Measurements from ENCODE around the gene FLNB. TPM values are rescaled to one million over a fixed set of nuclear protein-coding genes. Genes with fewer than 3 reads are reported as not detected.

The FLNB gene
- total RNA-seq, 4 donors from 2014 or later, result 282 to 707 (median 563) TPM

- H3K36me3 ChIP-seq, result no peaks in the 10 kb centered on the region
- no peaks in the 10 kb centered on the region for H3K9me3 ChIP-seq
- WGBS, 2 donors (ENCODE audit: low coverage in 1 of 2), result 77 to 86% methylated on average over 1 to 5 of the region's 5 CpGs
- no peaks in the 10 kb centered on the region for H3K27me3 ChIP-seq
- DNase-seq, result no peak
- peaks cover 13 to 69% (median 54%) of the 10 kb centered on the region in 4 donors for H3K4me1 ChIP-seq
- peak overlapping the region; percentile 46 to 89 (median 65) for H3K27ac ChIP-seq
- intact Hi-C loops (cut with DNase I; ENCODE audit: low total_unique reads), result no loop called here
- in situ Hi-C loops (cut with MboI; ENCODE audit: low pct_ligation_motif_present in 1 of 4, low pct_unique_long_range_greater_than_20kb in 1 of 4, low sequenced_read_pairs in 3 of 4), result no loop called here
- no peak overlapping the region for H3K4me3 ChIP-seq
- no peak for TF ChIP-seq POLR2A (IDR thresholded peaks at IDR 0.05)
These were observed 17.2 kb downstream of the FLNB start for GRCh38 chr3:58025406-58025805.

GRCh38 chr3:58025837-58026569 lies 17.8 kb downstream of the FLNB start:
- Histone ChIP-seq H3K4me1 (peaks cover 10 to 63% (median 48%) of the 10 kb centered on the region in 4 donors), H3K36me3 (no peaks in the 10 kb centered on the region), H3K9me3 (no peaks in the 10 kb centered on the region), H3K27me3 (no peaks in the 10 kb centered on the region), H3K4me3 (no peak overlapping the region), H3K27ac (peak overlapping the region; percentile 46 to 89 (median 65))
- 35 to 40% methylated on average over 4 to 12 of the region's 12 CpGs for WGBS, 2 donors (ENCODE audit: low coverage in 1 of 2)
- TF ChIP-seq POLR2AphosphoS5 (IDR thresholded peaks at IDR 0.05) (no peak), POLR2A (IDR thresholded peaks at IDR 0.05) (no peak), EP300 (IDR thresholded peaks at IDR 0.05; ENCODE audit: low read depth) (no peak), CTCF (IDR thresholded peaks at IDR 0.05) (no peak)
- intact Hi-C loops (cut with DNase I; ENCODE audit: low total_unique reads), result no loop called here
- in situ Hi-C loops (cut with MboI; ENCODE audit: low pct_ligation_motif_present in 1 of 4, low pct_unique_long_range_greater_than_20kb in 1 of 4, low sequenced_read_pairs in 3 of 4), result no loop called here
- DNase-seq, result no peak

GRCh38 chr3:58026598-58026997 lies 18.4 kb downstream of the FLNB start:
- DNase-seq, result no peak
- H3K4me3 ChIP-seq, result no peak overlapping the region
- H3K27ac ChIP-seq, result peak overlapping the region; percentile 46 to 89 (median 65)
- no peaks in the 10 kb centered on the region for H3K9me3 ChIP-seq
- no peaks in the 10 kb centered on the region for H3K27me3 ChIP-seq
- intact Hi-C loops (cut with DNase I; ENCODE audit: low total_unique reads), result no loop called here
- 73 to 80% methylated on average over 3 to 7 of the region's 7 CpGs for WGBS, 2 donors (ENCODE audit: low coverage in 1 of 2)
- no peaks in the 10 kb centered on the region for H3K36me3 ChIP-seq
- TF ChIP-seq EP300 (IDR thresholded peaks at IDR 0.05; ENCODE audit: low read depth) (no peak), CTCF (IDR thresholded peaks at IDR 0.05) (no peak), POLR2AphosphoS5 (IDR thresholded peaks at IDR 0.05) (no peak), POLR2A (IDR thresholded peaks at IDR 0.05) (no peak)
- in situ Hi-C loops (cut with MboI; ENCODE audit: low pct_ligation_motif_present in 1 of 4, low pct_unique_long_range_greater_than_20kb in 1 of 4, low sequenced_read_pairs in 3 of 4), result no loop called here
- peaks cover 4 to 58% (median 42%) of the 10 kb centered on the region in 4 donors for H3K4me1 ChIP-seq

- TF ChIP-seq POLR2AphosphoS5 (IDR thresholded peaks at IDR 0.05) (no peak), POLR2A (IDR thresholded peaks at IDR 0.05) (no peak), CTCF (IDR thresholded peaks at IDR 0.05) (no peak), EP300 (IDR thresholded peaks at IDR 0.05; ENCODE audit: low read depth) (no peak)
- no peak for DNase-seq
- H3K4me3 ChIP-seq, result no peak overlapping the region
- H3K9me3 ChIP-seq, result no peaks in the 10 kb centered on the region
- no peaks in the 10 kb centered on the region for H3K36me3 ChIP-seq
- H3K27me3 ChIP-seq, result no peaks in the 10 kb centered on the region
- H3K27ac ChIP-seq, result peak overlapping the region; percentile 46 to 89 (median 65)
- in situ Hi-C loops (cut with MboI; ENCODE audit: low pct_ligation_motif_present in 1 of 4, low pct_unique_long_range_greater_than_20kb in 1 of 4, low sequenced_read_pairs in 3 of 4) (no loop called here), intact Hi-C loops (cut with DNase I; ENCODE audit: low total_unique reads) (no loop called here)
- H3K4me1 ChIP-seq, result peaks cover 4 to 58% (median 30%) of the 10 kb centered on the region in 4 donors
- WGBS, 2 donors (ENCODE audit: low coverage in 1 of 2), result 67 to 73% methylated on average over 6 of the region's 6 CpGs
These were observed 19.6 kb downstream of the FLNB start for GRCh38 chr3:58027704-58028317.
